ENCODE results near the gene OMA1.
A peak's percentile ranks its signal among the peaks of the same experiment; 100 is the strongest.
"Not testable (repeated sequence)": the region's sequence is repeated elsewhere in the genome, so short reads cannot be mapped to it uniquely, and the experiment has no call there.

The OMA1 gene

DNA sequence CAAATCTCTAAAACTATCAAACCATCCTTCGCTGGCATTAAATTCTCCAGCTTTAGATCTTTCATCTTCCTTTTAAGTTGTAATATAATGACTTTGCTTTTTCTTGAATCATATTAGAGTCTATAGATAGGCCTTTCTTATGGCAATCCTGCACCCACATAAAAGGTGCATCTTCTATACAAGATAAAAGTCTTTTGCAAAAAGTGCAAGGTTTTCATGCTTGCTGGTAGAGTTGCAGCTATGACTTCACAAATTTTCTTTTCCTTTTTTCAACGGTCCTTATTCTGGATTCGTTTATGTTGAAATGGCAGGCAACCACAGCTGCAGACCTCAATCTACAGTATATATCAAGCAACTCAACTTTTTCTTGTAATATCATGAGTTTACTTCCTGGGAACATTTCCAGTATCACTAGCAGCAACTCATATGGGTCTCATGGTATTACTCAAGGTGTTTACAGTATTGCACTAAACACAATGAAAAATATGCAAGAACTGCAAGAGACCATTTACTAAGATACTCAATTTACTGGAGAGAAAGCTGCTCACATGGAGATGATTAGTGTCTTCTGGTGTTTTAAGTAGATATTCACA, 22.1 kb downstream of the OMA1 start:
- no peak for DNase-seq

DNA sequence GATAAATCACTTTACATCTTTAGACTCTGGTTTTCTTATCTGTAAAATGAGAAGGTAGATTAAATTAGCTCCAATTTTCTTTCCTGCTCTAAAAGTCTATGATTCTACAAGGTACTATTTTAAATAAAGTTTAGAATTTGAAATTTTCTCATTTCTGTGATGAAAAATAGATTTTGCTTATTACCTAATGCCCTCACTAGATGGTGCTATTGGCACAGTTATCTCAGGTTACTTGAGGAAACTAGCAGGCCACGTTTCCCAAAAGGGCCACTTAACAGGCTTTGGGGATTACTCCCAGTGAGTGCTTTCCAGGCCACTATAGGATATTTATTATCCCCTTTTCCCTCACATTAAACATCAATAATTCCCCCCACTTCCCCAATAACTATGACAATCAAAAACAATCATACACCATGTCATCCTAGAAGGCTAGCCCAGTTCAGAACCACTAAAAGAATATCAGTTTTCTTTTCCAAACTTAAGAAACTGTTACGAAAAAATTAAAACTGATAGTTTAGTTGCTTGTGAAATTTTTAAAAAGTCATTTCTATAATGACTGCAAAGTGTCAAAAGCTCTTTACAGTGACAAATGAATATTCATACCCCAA, 30.6 kb downstream of the OMA1 start:
- peak; percentile 67 for DNase-seq

DNA sequence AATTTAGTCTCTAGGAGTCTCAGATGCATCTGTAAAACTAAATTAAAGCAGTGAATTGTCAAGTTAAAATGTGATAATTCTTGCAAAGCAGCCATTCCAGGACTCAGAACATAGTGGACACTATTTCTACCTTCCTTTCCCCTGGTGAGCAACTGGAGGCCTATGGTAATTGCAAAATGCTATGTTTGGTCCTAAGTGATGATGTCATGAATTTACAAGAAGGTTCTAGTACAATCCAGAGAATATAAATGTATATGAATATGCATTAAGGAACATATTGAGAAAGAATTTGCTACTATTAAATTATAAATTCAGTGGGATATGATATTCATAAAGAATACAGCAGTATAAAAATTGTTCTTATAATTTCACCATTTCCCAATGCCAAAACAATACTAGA, 32.6 kb downstream of the OMA1 start:
- DNase-seq: no peak

DNA sequence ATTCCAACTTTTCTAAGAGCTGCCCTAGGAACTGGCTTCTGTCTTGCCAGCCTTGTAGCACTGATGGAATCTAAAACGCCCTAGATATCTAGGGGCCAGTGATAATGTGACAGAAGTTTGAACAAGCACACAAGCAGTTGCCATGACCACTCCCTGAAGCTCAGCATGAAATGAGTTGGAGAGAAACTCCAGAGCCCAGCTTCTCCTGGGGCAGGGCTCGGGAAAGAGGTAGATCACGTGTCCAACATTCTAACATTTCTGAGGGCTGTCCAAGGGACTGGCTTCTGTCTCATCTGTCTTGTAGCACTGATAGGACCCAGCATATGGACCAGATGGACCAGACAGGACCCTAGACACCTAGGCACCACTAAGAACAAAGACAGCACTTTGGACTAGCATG, 37.9 kb downstream of the OMA1 start:
- no peak for DNase-seq

DNA sequence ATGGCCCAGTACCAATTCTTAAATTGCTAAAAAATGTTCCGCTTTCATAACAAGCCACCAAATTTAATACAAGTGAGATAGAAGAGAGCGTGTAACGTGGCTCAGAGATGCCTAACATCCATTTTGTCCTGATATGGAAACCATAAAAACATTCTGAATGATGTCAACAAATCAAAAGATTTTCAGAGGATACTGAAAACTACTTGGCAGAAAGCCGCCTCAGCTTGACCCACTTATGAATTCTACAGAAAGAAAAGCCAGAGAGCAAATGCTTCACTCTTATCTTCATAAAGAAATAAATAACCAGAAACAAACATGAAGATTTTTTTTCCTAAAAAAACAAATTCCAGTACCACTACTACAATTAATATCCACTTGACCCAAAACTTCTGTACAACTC, 41.2 kb downstream of the OMA1 start:
- no peak for DNase-seq

- no peak for DNase-seq
These were observed 44.0 kb downstream of the OMA1 start for GRCh38 chr1:58502519-58502918.

DNA sequence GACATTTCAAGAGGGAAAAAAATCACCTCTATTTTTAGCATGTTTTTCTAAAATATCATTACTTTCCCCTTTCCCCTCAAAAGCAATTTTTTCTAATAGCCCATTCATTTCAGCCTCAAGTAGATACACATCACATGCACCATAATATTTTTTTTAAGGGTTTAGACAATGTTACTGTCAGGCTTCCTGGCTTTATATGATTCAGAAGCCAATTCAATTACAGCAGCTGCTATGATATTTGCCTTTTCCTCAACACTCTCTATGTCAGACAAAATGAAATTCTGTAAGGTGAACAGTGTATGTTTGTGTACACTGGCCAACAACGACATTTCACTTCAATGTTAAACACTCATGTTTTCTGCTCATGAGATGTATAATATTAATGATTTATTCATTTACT, 46.5 kb downstream of the OMA1 start:
- DNase-seq: no peak

GRCh38 chr1:58497499-58497898, 49.0 kb downstream of the OMA1 start:
- no peak for DNase-seq

GRCh38 chr1:58496042-58496441, 50.5 kb downstream of the OMA1 start:
- DNase-seq: no peak

- not testable (repeated sequence) for DNase-seq
These were observed 57.6 kb downstream of the OMA1 start for GRCh38 chr1:58488914-58489313.

DNA sequence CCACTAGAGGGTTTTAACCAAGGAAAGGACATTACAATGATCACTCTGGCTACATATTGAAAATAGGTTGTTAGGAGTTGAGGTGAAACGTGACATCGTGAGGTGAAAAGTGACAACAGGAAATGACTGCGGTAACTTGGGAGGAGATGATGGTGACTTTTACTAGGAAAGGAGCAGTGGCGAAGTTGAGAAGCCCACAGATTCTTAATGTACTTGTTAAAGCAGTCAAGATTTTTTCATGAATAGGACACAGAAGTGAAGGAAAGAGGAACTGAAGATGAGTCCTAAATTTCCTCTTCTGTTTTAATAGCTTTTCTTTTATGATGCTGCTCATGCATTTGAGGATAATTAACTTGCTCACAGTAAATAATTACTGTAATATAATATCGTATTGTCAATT, 59.5 kb downstream of the OMA1 start:
- no peak for DNase-seq

- DNase-seq: no peak
These were observed 64.6 kb downstream of the OMA1 start for GRCh38 chr1:58481962-58482361.

DNA sequence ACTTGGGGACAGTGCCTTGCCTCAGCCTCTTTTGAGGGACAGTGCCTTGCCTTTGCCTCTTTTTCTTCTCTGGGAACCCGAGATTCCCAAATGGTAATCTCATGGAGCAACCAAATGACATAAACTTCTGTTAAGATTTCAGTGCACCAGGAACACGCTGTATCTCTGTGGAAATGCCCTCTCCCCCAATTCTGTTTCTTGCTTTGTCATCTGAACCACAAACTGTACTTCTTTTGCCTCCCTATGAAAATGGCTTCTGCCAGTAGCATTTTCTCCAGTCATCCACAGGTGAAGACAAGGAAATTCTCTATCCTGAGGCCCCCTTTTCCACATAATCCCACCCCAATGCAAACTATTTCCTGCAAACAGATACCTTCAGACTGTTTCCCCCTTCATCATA, 66.3 kb downstream of the OMA1 start:
- no peak for DNase-seq

- no peak for DNase-seq
These were observed 69.1 kb downstream of the OMA1 start for GRCh38 chr1:58477390-58477789.

DNA sequence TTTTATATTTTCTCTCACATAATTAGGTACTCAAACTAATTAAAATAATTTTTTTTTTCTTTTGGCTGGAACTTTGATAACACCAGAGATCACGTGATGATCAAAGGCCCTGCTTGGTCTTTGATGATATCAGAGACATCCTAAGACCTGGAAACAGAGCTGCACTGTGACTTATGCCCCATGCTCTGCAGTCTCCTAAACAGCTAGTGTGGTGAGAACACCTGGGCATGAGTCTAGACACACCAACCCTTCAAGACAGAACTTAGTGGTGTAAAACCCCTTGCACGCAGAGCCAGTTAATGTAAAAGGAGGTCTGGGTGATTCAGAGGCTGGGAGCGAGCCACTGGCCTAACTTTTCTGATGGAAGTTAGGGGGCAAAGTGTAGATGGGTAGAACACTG, 70.3 kb downstream of the OMA1 start:
- DNase-seq: no peak

- DNase-seq: no peak
These were observed 77.0 kb downstream of the OMA1 start for GRCh38 chr1:58469476-58469875.

GRCh38 chr1:58469016-58469415, 77.5 kb downstream of the OMA1 start:
- DNase-seq: no peak

DNA sequence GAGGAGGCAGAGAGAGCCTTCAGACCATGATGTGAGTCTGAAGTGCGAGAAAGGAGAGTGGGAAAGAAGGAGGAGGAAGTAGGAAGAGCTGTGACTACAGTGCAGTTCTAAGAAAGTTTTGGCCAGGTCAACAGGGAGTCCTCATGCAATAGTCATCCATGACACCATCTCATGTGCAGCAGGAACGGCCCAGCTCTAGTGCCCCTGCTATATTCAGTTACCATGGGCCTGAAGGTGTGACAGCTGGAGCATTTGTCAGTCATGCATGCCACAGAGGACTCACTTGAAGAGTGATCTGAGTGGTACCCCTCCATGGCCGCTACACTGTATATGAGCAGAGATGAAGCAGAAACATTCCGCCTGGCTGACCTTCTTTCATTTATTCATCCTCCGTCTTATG, 77.9 kb downstream of the OMA1 start:
- DNase-seq: no peak

DNA sequence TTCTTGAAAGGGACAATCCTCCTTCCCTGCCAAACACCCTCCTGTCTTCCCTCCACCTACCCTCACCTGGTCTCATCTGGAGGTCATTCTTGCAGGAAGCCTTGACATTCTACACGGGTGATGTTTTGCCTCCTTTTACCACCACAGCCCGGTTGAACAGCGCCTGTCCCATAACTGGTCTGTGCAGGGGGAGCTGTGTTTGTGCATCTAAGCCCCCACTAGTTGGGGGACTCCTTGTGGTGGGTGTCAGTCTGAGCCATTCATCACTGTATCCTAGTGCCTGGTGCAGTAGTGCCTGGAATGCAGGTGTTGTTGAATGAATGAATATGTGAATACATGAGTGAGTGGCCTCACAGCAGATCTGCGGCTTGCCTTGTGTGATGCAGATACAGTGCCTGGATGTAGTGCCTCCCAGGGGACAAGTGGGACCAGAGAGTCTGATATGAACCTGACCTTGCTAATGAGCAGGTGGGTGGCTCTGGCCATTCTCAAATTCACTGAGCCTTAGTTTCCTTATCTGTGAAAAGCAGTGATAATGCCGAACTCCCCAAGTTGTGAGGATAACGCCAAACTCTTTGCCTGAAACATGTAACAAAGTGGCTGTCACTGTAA, 79.8 kb downstream of the OMA1 start:
- DNase-seq: no peak

DNA sequence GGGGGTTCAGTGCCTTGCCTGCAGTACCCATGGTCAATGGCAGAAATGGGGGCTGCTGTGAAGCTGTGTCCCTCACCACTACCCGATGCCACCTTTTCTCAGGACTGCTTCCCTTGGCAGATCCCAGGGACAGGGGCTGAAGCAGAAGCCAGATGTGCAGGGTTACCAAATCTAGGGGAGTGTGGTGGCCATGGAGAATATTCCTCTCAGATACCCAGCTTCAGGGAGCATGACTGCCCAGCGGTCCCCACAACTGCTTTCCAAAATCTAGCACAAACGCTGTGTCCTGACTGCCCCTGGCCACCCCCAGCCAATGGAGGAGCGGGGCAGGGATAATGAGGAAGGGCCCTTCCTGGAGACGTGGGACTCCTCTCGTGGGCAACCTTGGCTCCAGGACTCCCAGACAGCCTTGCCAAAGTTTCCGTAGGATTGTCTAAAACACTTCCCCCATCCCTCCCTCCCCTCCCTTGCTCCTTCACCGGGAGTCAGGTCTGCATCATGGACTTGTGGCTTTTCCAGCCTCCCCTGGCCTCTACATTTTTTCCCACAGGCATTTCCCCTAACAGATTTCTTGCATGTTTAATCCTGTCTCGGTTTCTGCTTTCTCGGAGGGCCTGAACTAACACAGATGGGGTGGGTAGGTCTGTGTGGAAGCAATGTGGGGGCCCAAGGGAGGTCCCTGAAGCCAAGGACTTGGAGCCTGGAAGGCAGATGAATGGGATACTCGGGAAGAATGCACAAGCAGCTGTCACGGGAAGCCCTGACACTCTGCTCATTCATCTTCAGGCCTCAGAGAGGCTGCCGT, 80.5 kb downstream of the OMA1 start:
- DNase-seq: no peak

DNA sequence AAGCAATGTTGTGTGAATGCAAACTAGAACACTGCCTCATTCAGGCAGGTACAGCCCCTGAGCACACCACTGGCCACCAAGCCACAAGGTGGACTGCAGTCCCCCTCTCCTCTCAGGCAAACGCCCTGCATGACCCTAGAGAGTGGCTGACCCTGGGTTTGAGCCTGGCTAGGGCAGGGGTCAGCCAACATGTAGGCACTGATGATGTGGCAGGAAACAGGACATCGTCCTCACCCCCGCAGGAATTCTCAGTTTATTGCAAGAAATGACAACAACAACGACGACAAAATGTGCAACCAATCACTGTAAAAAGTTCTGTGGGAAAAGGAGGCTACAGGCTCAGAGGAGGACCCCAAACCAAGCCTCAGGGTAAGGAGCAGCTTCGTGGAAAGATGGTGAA, 81.3 kb downstream of the OMA1 start:
- DNase-seq: no peak

DNA sequence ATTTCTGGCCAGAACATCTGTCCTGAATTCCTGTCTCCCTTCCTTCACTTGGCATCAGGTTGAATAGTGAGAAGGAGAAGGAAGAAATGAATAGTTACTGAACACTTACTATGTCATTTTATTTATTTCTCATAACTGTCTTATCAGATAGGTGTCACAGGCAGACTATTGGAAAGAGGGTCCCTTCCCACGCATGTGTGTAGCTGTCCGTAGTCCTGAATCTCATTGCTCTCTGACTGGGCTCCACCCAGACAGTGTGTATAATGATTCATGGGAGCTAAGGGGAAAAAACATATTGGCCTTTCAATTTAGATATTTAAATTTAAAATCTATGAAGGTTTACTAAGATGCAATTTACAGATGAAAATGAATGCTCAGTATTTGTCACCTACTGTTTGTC, 86.1 kb downstream of the OMA1 start:
- no peak for DNase-seq

DNA sequence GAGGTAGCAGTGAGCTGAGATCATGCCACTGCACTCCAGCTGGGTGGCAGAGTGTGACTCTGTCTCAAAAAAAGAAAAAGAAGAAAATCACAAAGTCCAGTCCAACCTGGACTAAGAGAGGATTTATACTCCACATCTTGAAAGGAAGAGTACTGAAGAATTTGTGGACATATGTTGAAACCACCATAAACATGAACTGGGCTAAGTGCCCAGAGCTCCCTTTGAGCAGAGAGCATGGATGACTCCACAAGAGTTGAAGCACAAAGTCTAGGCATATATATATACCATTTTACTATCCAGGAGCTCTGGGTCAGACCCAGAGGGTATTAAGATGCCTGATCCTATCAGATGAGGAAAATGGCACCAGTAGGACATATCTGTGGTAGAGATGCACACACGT, 86.6 kb downstream of the OMA1 start:
- DNase-seq: no peak

GRCh38 chr1:58457023-58457635, 89.4 kb downstream of the OMA1 start:
- no peak for DNase-seq

Measured in CD4-positive, alpha-beta T cell treated with Interleukin-12 subunit alpha and Interleukin-12 subunit beta, for 1 hour (primary cell).